CD4-positive, alpha-beta memory T cell (primary cell): ENCODE data around the gene S100A5. TPM values are rescaled to one million over a fixed set of nuclear protein-coding genes. Genes with fewer than 3 reads are reported as not detected.
"Not testable (repeated sequence)": the region's sequence is repeated elsewhere in the genome, so short reads cannot be mapped to it uniquely, and the experiment has no call there.

Source experiments
- CTCF ChIA-PET: fragments of 350-600 bp; sonication (Branson Sonifier 250); formaldehyde crosslinking; loops from one replicate; lab custom pipeline; 2021; ENCODE audit warnings: inconsistent platforms; ENCODE audit not compliant: partially characterized antibody; lab: Charles Lee
- POLR2A ChIA-PET: fragments of 350-600 bp; sonication (Branson Sonifier 250); formaldehyde crosslinking; loops from one replicate; lab custom pipeline; 2021; ENCODE audit not compliant: partially characterized antibody; lab: Charles Lee
- DNase-seq, 5 donors: peaks; one replicate each; pipeline versions ENCODE4 v3.0.0 to v3.0.0-alpha.2; 2020 to 2022; ENCODE audit warnings: mixed read lengths in 1 of 5
- H3K27ac ChIP-seq: one replicate; pipeline ENCODE4 v1.7.0; 2013; ENCODE audit warnings: low read depth, low read length
- H3K27me3 ChIP-seq: 2 replicates; pipeline ENCODE4 v1.7.0; 2013; ENCODE audit warnings: mild to moderate bottlenecking, low read length, moderate library complexity; ENCODE audit not compliant: insufficient read depth
- H3K36me3 ChIP-seq: 2 replicates; pipeline ENCODE4 v1.7.0; 2013; ENCODE audit warnings: mild to moderate bottlenecking, low read length, moderate library complexity; ENCODE audit not compliant: insufficient read depth
- H3K4me1 ChIP-seq: 2 replicates; pipeline ENCODE4 v1.7.0; 2013; ENCODE audit warnings: mild to moderate bottlenecking, low read length, moderate library complexity; ENCODE audit not compliant: insufficient read depth
- H3K4me3 ChIP-seq, 2 donors: one replicate each; pipeline ENCODE4 v1.7.0; 2013; ENCODE audit warnings: low read length in 2 of 2, mild to moderate bottlenecking in 1 of 2
- H3K9me3 ChIP-seq, 2 donors: one replicate each; pipeline ENCODE4 v1.7.0; 2013; ENCODE audit warnings: low read length in 2 of 2, control low read depth in 1 of 2; ENCODE audit not compliant: control insufficient read depth in 1 of 2
- H3K27ac Mint-ChIP-seq, 7 donors: one replicate each; pipeline ENCODE4 v1.8.0; 2020 to 2021; ENCODE audit warnings: mixed read lengths in 7 of 7, mild to moderate bottlenecking in 6 of 7, inconsistent platforms in 3 of 7, moderate library complexity in 3 of 7
- H3K27me3 Mint-ChIP-seq, 2 donors: one replicate each; pipeline ENCODE4 v1.8.0; 2020 to 2021; ENCODE audit warnings: mixed read lengths in 2 of 2
- H3K36me3 Mint-ChIP-seq, 2 donors: one replicate each; pipeline ENCODE4 v1.8.0; 2020 to 2021; ENCODE audit warnings: mixed read lengths in 2 of 2, inconsistent platforms in 1 of 2, mild to moderate bottlenecking in 1 of 2
- H3K4me1 Mint-ChIP-seq, 4 donors: one replicate each; pipeline ENCODE4 v1.8.0; 2020 to 2021; ENCODE audit warnings: mixed read lengths in 4 of 4, mild to moderate bottlenecking in 1 of 4
- H3K4me3 Mint-ChIP-seq, 8 donors: one replicate each; pipeline ENCODE4 v1.8.0; 2020 to 2021; ENCODE audit warnings: mixed read lengths in 8 of 8, mild to moderate bottlenecking in 7 of 8, moderate library complexity in 6 of 8, inconsistent platforms in 3 of 8
- H3K9me3 Mint-ChIP-seq, 8 donors: one replicate each; pipeline ENCODE4 v1.8.0; 2020 to 2021; ENCODE audit warnings: mixed read lengths in 8 of 8, mild to moderate bottlenecking in 5 of 8, inconsistent platforms in 3 of 8, moderate library complexity in 1 of 8
- intact Hi-C: fragments of 100-400 bp; cut with micrococcal nuclease; formaldehyde crosslinking; loops from one replicate; pipeline ENCODE4 v1.15.1; 2023
- polyA plus RNA-seq, 2 donors: library from polyadenylated mRNA; unstranded; fragments of 300-500 nt; fragmentation: Illumina TruSeq; gene quantifications; one replicate each; pipeline ENCODE4 v1.2.3, GENCODE V29; 2021
- total RNA-seq, 2 experiments: library from RNA; stranded (reverse); gene quantifications; one replicate each; pipeline ENCODE4 v1.2.3, GENCODE V29; 2021

Gene S100A5
- total and polyA plus RNA-seq, 4 experiments from 2014 or later = 0.93 to 1.8 (median 1.5) TPM; not detected in 1

DNA sequence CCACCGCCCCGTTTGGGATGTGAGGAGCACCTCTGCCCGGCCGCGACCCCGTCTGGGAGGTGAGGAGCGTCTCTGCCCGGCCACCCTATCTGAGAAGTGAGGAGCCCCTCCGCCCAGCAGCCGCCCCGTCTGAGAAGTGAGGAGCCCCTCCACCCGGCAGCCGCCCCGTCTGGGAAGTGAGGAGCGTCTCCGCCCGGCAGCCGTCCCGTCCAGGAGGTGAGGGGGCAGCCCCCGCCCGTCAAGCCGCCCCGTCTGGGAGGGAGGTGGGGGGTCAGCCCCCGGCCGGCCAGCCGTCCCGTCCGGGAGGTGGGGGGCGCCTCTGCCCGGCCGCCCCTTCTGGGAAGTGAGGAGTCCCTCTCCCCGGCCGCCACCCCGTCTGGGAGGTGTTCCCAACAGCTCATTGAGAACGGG is 34.4 kb upstream of the S100A5 start:
- H3K27ac ChIP-seq, H3K4me3 ChIP-seq, H3K27ac Mint-ChIP-seq, H3K27me3 ChIP-seq, H3K4me1 Mint-ChIP-seq, H3K9me3 Mint-ChIP-seq, H3K4me1 ChIP-seq, CTCF ChIA-PET, DNase-seq, H3K4me3 Mint-ChIP-seq, H3K36me3 Mint-ChIP-seq, H3K36me3 ChIP-seq, intact Hi-C loops, H3K9me3 ChIP-seq: not testable (repeated sequence)
- H3K27me3 Mint-ChIP-seq = peaks cover 12 to 22% of the 10 kb centered on the region in 2 donors
- POLR2A ChIA-PET = interaction anchor here (1.2 kb wide), 1 partner anchor 43 kb away, joined by 3 read pairs; no protein-coding TSS in a partner anchor

- DNase-seq = no peak
- H3K9me3 Mint-ChIP-seq = no peaks in the 10 kb centered on the region
- Histone ChIP-seq H3K9me3 (no peaks in the 10 kb centered on the region), H3K27ac (no peak overlapping the region), H3K4me1 (peaks cover 7% of the 10 kb centered on the region), H3K36me3 (no peaks in the 10 kb centered on the region), H3K27me3 (peaks cover 3% of the 10 kb centered on the region), H3K4me3 (no peak overlapping the region)
- peaks cover 5 to 11% of the 10 kb centered on the region in 2 donors for H3K27me3 Mint-ChIP-seq
- ChIA-PET POLR2A (interaction anchor here (1.3 kb wide), 1 partner anchor 28 kb away, joined by 4 read pairs; the partner anchor contains the start of gene S100A4), CTCF (interaction anchor here (0.9 to 7.5 kb wide), 9 partner anchors 15 to 170 kb away, joined by 3 to 243 read pairs (median 9); partner anchors contain the start of genes S100A14 and S100A6)
- intact Hi-C loops = no loop called here
- H3K27ac Mint-ChIP-seq = peak overlapping the region in 1 of 7 donors; percentile 27
- H3K4me3 Mint-ChIP-seq = no peak overlapping the region
- peaks cover 4 to 20% (median 6%) of the 10 kb centered on the region in 4 donors for H3K4me1 Mint-ChIP-seq
- H3K36me3 Mint-ChIP-seq = no peaks in the 10 kb centered on the region
Observed at GRCh38 chr1:153573351-153573750, 32.6 kb upstream of the S100A5 start.

DNA sequence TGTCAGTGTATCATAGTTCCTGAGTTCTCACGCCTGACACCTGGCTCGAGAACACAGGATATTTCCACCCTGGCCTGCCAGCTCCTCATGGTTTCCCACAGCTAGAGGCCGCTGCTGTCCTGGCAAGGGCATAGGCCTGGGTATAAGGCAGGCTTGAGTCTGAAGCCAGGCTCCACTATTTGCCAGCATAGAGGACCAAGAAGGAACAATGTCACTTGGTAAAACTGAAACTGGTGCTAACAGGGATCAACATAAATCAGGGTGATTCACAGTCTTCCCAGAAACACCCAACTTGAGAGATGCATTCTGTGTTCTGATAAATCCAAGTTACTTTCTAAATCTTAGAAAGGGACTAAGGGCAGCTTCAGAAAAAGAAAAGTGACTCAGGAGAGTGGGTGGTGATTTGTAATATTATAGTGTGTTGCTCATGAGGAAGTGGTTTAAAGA is 31.9 kb upstream of the S100A5 start:
- H3K4me3 Mint-ChIP-seq = no peak overlapping the region
- no peaks in the 10 kb centered on the region for H3K9me3 Mint-ChIP-seq
- intact Hi-C loops = loop anchor here (1.0 kb wide), 2 partner anchors 177 to 414 kb away; partner anchors contain the start of gene RAB13
- peaks cover 9 to 27% (median 12%) of the 10 kb centered on the region in 4 donors for H3K4me1 Mint-ChIP-seq
- CTCF ChIA-PET = interaction anchor here (0.9 to 7.5 kb wide), 16 partner anchors 11 to 178 kb away, joined by 3 to 243 read pairs (median 6); partner anchors contain the start of genes S100A14, S100A4 and S100A6
- peak overlapping the region in 3 of 7 donors; percentile 15 to 41 (median 27) for H3K27ac Mint-ChIP-seq
- Histone ChIP-seq H3K4me1 (peaks cover 14% of the 10 kb centered on the region), H3K27me3 (no peaks in the 10 kb centered on the region), H3K36me3 (no peaks in the 10 kb centered on the region), H3K9me3 (no peaks in the 10 kb centered on the region), H3K4me3 (no peak overlapping the region), H3K27ac (no peak overlapping the region)
- DNase-seq = peak in 4 of 5 donors; percentile 24 to 45 (median 30)
- H3K27me3 Mint-ChIP-seq = peaks cover 0 to 5% of the 10 kb centered on the region in 2 donors
- no peaks in the 10 kb centered on the region for H3K36me3 Mint-ChIP-seq
- POLR2A ChIA-PET = interaction anchor here (1.3 to 5.8 kb wide), 2 partner anchors 27 to 39 kb away, joined by 4 to 103 read pairs; partner anchors contain the start of genes S100A4 and S100A6

- peaks cover 21% of the 10 kb centered on the region for H3K4me1 ChIP-seq
- no peak overlapping the region for H3K27ac ChIP-seq
- intact Hi-C loops = loop anchor here (1.0 kb wide), 2 partner anchors 178 to 415 kb away; partner anchors contain the start of gene RAB13
- POLR2A ChIA-PET = interaction anchor here (5.8 kb wide), 1 partner anchor 38 kb away, joined by 103 read pairs; the partner anchor contains the start of gene S100A6
- Mint-ChIP-seq H3K9me3 (no peaks in the 10 kb centered on the region), H3K4me1 (peaks cover 13 to 33% (median 18%) of the 10 kb centered on the region in 4 donors), H3K4me3 (no peak overlapping the region), H3K36me3 (no peaks in the 10 kb centered on the region), H3K27me3 (no peaks in the 10 kb centered on the region), H3K27ac (peak overlapping the region in 1 of 7 donors; percentile 49)
- no peaks in the 10 kb centered on the region for H3K36me3 ChIP-seq
- CTCF ChIA-PET = interaction anchor here (1.0 to 7.5 kb wide), 15 partner anchors 10 to 179 kb away, joined by 3 to 243 read pairs (median 7); partner anchors contain the start of genes S100A4 and S100A6
- no peak for DNase-seq
- H3K27me3 ChIP-seq = no peaks in the 10 kb centered on the region
- H3K9me3 ChIP-seq = no peaks in the 10 kb centered on the region
- no peak overlapping the region for H3K4me3 ChIP-seq
Observed at GRCh38 chr1:153571706-153572105, 31.0 kb upstream of the S100A5 start.

DNA sequence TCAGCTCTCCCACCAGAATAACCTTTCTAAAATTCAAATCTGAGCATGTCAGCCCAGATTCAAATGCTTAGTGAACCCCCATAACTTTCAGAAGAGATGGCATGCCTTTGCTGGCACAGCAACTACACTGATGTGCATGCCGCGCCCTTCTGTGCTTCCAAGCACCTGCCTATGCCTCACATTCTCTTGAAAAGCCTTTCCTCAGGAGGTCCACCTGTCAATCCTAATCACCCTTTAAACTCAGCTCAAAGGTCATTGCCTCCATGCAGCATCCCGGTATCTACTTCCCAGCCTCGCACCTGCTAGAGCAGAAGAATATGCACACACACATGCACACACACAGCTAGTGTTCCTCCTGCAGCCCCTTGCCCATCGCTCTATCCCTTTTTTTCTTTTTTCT is 30.1 kb upstream of the S100A5 start:
- ChIA-PET CTCF (interaction anchor here (1.1 to 7.5 kb wide), 14 partner anchors 9 to 219 kb away, joined by 3 to 243 read pairs (median 14); partner anchors contain the start of genes S100A14, S100A4, S100A5 and S100A6), POLR2A (interaction anchor here (0.5 to 5.8 kb wide), 3 partner anchors 9 to 37 kb away, joined by 3 to 103 read pairs (median 6); partner anchors contain the start of gene S100A6)
- DNase-seq = no peak
- no peaks in the 10 kb centered on the region for H3K36me3 Mint-ChIP-seq
- intact Hi-C loops = no loop called here
- no peak overlapping the region for H3K4me3 Mint-ChIP-seq
- no peak overlapping the region for H3K27ac Mint-ChIP-seq
- H3K27me3 ChIP-seq = no peaks in the 10 kb centered on the region
- no peaks in the 10 kb centered on the region for H3K9me3 Mint-ChIP-seq
- H3K4me3 ChIP-seq = no peak overlapping the region
- no peaks in the 10 kb centered on the region for H3K9me3 ChIP-seq
- peaks cover 20 to 41% (median 25%) of the 10 kb centered on the region in 4 donors for H3K4me1 Mint-ChIP-seq
- peaks cover 29% of the 10 kb centered on the region for H3K4me1 ChIP-seq
- no peaks in the 10 kb centered on the region for H3K36me3 ChIP-seq
- no peaks in the 10 kb centered on the region for H3K27me3 Mint-ChIP-seq
- no peak overlapping the region for H3K27ac ChIP-seq

DNA sequence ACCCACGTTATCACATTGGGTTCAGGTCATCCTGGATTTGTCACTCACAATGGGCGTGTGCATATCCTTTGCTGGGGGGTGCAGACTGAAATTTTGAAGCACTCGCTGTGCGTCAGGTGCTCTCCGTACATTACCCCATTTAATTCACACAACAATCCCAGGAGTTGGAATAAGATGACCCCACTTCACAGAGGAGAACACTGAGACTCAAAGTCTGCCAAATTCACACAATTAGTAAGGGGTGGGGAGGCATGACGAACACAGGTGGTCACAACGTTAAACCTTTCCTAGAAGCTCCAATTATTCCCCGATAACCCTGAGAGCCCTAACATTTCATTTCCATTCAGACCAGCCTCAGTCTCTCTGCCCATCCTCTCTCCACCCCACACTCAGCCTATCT is 28.7 kb upstream of the S100A5 start:
- peaks cover 35% of the 10 kb centered on the region for H3K4me1 ChIP-seq
- no peak overlapping the region for H3K27ac ChIP-seq
- no peak overlapping the region for H3K4me3 ChIP-seq
- ChIA-PET CTCF (interaction anchor here (0.7 to 7.5 kb wide), 12 partner anchors 8 to 72 kb away, joined by 3 to 243 read pairs (median 19); partner anchors contain the start of genes S100A14, S100A4, S100A5 and S100A6), POLR2A (interaction anchor here (1.7 to 5.8 kb wide), 3 partner anchors 25 to 59 kb away, joined by 6 to 103 read pairs (median 13); partner anchors contain the start of gene S100A6)
- Mint-ChIP-seq H3K9me3 (no peaks in the 10 kb centered on the region), H3K4me1 (peaks cover 22 to 45% (median 29%) of the 10 kb centered on the region in 4 donors), H3K27me3 (no peaks in the 10 kb centered on the region), H3K36me3 (no peaks in the 10 kb centered on the region), H3K4me3 (peak overlapping the region in 1 of 8 donors; percentile 32), H3K27ac (no peak overlapping the region)
- intact Hi-C loops = loop anchor here (5.0 kb wide), 1 partner anchor 48 kb away; the partner anchor contains the start of gene S100A14
- H3K36me3 ChIP-seq = no peaks in the 10 kb centered on the region
- DNase-seq = no peak
- H3K9me3 ChIP-seq = no peaks in the 10 kb centered on the region
- no peaks in the 10 kb centered on the region for H3K27me3 ChIP-seq
